ENCODE measurements around the gene PTP4A1.
A peak's percentile ranks its signal among the peaks of the same experiment; 100 is the strongest.
"Not testable (repeated sequence)": the region's sequence is repeated elsewhere in the genome, so short reads cannot be mapped to it uniquely, and the experiment has no call there.

PTP4A1 gene

GRCh38 chr6:63582579-63583231 lies 10.4 kb downstream of the PTP4A1 start:
- H3K27me3 ChIP-seq (ENCODE audit: insufficient read depth, low read length, poor library complexity): no peaks in the 10 kb centered on the region
- H3K36me3 ChIP-seq (ENCODE audit: insufficient read depth, low read length): peaks cover 62% of the 10 kb centered on the region
- DNase-seq (no peak), ATAC-seq (ENCODE audit: insufficient read depth, low read depth) (no peak)
- no peak overlapping the region for H3K4me2 ChIP-seq (ENCODE audit: insufficient read depth, low read length)
- H3K4me1 ChIP-seq (ENCODE audit: insufficient read depth, low read length): no peaks in the 10 kb centered on the region
- H2AFZ ChIP-seq (ENCODE audit: low read depth, low read length): no peak overlapping the region
- peaks cover 8% of the 10 kb centered on the region; the same call in 1 of the 2 replicates for H4K20me1 ChIP-seq (ENCODE audit: insufficient read depth, low read length)
- no peaks in the 10 kb centered on the region for H3K9me3 ChIP-seq (ENCODE audit: insufficient read depth, low read length, severe bottlenecking)
- H3K9ac ChIP-seq (ENCODE audit: low read depth, low read length): no peak overlapping the region
- peaks cover 11% of the 10 kb centered on the region; the same call in 1 of the 2 replicates for H3K79me2 ChIP-seq (ENCODE audit: insufficient read depth, low read length)
- H3K4me3 ChIP-seq (ENCODE audit: low read depth in 1 of 2, low read length in 2 of 2): no peak overlapping the region
- no peak for TF ChIP-seq EZH2 (IDR thresholded peaks at IDR 0.05; ENCODE audit: borderline replicate concordance, low read depth, low read length, severe bottlenecking)
- TF ChIP-seq CTCF (IDR thresholded peaks at IDR 0.05; ENCODE audit: borderline replicate concordance, extremely low read depth, low read length, poor library complexity, severe bottlenecking): no peak
- H3K27ac ChIP-seq (ENCODE audit: low read length): no peak overlapping the region

- no peak overlapping the region for H3K27ac ChIP-seq (ENCODE audit: low read length)
- no peak for TF ChIP-seq CTCF (IDR thresholded peaks at IDR 0.05; ENCODE audit: borderline replicate concordance, extremely low read depth, low read length, poor library complexity, severe bottlenecking)
- TF ChIP-seq EZH2 (IDR thresholded peaks at IDR 0.05; ENCODE audit: borderline replicate concordance, low read depth, low read length, severe bottlenecking): no peak
Observed at GRCh38 chr6:63584125-63584514, 11.8 kb downstream of the PTP4A1 start.

DNA sequence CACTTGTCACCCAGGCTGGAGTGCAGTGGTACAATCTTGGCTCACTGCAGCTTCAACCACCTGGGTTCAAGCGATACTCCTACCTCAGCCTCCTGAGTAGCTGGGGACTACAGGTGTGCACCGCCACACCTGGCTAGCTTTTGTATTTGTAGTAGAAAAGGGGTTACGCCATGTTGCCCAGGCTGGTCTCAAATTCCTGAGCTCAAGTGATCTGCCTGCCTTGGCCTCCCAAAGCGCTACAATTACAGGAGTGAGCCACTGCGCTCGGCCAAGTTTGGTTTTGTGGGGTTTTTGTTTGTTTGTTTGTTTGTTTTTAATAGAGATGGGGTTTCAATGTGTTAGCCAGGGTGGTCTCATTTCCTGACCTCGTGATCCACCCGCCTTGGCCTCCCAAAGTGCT lies 12.3 kb downstream of the PTP4A1 start:
- H3K27me3 ChIP-seq (ENCODE audit: insufficient read depth, low read length, poor library complexity): no peaks in the 10 kb centered on the region
- H3K9me3 ChIP-seq (ENCODE audit: insufficient read depth, low read length, severe bottlenecking): no peaks in the 10 kb centered on the region
- H4K20me1 ChIP-seq (ENCODE audit: insufficient read depth, low read length): peaks cover 8% of the 10 kb centered on the region; the same call in 1 of the 2 replicates
- H3K4me1 ChIP-seq (ENCODE audit: insufficient read depth, low read length): no peaks in the 10 kb centered on the region
- no peak for TF ChIP-seq CTCF (IDR thresholded peaks at IDR 0.05; ENCODE audit: borderline replicate concordance, extremely low read depth, low read length, poor library complexity, severe bottlenecking)
- TF ChIP-seq EZH2 (IDR thresholded peaks at IDR 0.05; ENCODE audit: borderline replicate concordance, low read depth, low read length, severe bottlenecking): no peak
- H3K4me2 ChIP-seq (ENCODE audit: insufficient read depth, low read length): no peak overlapping the region
- ATAC-seq (ENCODE audit: insufficient read depth, low read depth) (0 out of 3 replicates have a peak, but pooled peaks have one; percentile 15), DNase-seq (no peak)
- no peak overlapping the region for H3K4me3 ChIP-seq (ENCODE audit: low read depth in 1 of 2, low read length in 2 of 2)
- H3K79me2 ChIP-seq (ENCODE audit: insufficient read depth, low read length): peaks cover 4% of the 10 kb centered on the region; the same call in 1 of the 2 replicates
- no peak overlapping the region for H2AFZ ChIP-seq (ENCODE audit: low read depth, low read length)
- no peak overlapping the region for H3K27ac ChIP-seq (ENCODE audit: low read length)
- no peak overlapping the region for H3K9ac ChIP-seq (ENCODE audit: low read depth, low read length)
- peaks cover 44% of the 10 kb centered on the region for H3K36me3 ChIP-seq (ENCODE audit: insufficient read depth, low read length)

More at GRCh38 chr6:63584125-63584514, 11.8 kb downstream of the PTP4A1 start:
- H3K27me3 ChIP-seq (ENCODE audit: insufficient read depth, low read length, poor library complexity): no peaks in the 10 kb centered on the region
- H3K79me2 ChIP-seq (ENCODE audit: insufficient read depth, low read length): peaks cover 4% of the 10 kb centered on the region; the same call in 1 of the 2 replicates
- H3K9ac ChIP-seq (ENCODE audit: low read depth, low read length): no peak overlapping the region
- no peaks in the 10 kb centered on the region for H3K9me3 ChIP-seq (ENCODE audit: insufficient read depth, low read length, severe bottlenecking)
- peaks cover 49% of the 10 kb centered on the region for H3K36me3 ChIP-seq (ENCODE audit: insufficient read depth, low read length)
- H3K4me3 ChIP-seq (ENCODE audit: low read depth in 1 of 2, low read length in 2 of 2): no peak overlapping the region
- peaks cover 8% of the 10 kb centered on the region; the same call in 1 of the 2 replicates for H4K20me1 ChIP-seq (ENCODE audit: insufficient read depth, low read length)
- no peak overlapping the region for H3K4me2 ChIP-seq (ENCODE audit: insufficient read depth, low read length)
- ATAC-seq (ENCODE audit: insufficient read depth, low read depth): peak; percentile 22; the same call in 1 of the 3 replicates
- H3K4me1 ChIP-seq (ENCODE audit: insufficient read depth, low read length): no peaks in the 10 kb centered on the region
- no peak overlapping the region for H2AFZ ChIP-seq (ENCODE audit: low read depth, low read length)
- DNase-seq: no peak

GRCh38 chr6:63585652-63586051 lies 13.4 kb downstream of the PTP4A1 start:
- H3K9me3 ChIP-seq (ENCODE audit: insufficient read depth, low read length, severe bottlenecking); DNase-seq; H3K4me1 ChIP-seq (ENCODE audit: insufficient read depth, low read length): not testable (repeated sequence)

More at GRCh38 chr6:63585652-63586051, 13.4 kb downstream of the PTP4A1 start:
- not testable (repeated sequence) for H3K79me2 ChIP-seq (ENCODE audit: insufficient read depth, low read length); H3K4me3 ChIP-seq (ENCODE audit: low read depth in 1 of 2, low read length in 2 of 2); H4K20me1 ChIP-seq (ENCODE audit: insufficient read depth, low read length); ATAC-seq (ENCODE audit: insufficient read depth, low read depth); H2AFZ ChIP-seq (ENCODE audit: low read depth, low read length); H3K4me2 ChIP-seq (ENCODE audit: insufficient read depth, low read length); H3K27me3 ChIP-seq (ENCODE audit: insufficient read depth, low read length, poor library complexity); H3K27ac ChIP-seq (ENCODE audit: low read length); H3K9ac ChIP-seq (ENCODE audit: low read depth, low read length)
- peaks cover 34% of the 10 kb centered on the region; the same call in 1 of the 2 replicates for H3K36me3 ChIP-seq (ENCODE audit: insufficient read depth, low read length)

Data from DND-41 (cell line).